Erythroblast (primary cell): ENCODE measurements around the gene PRDM12.

Experiments
- GATA1 ChIP-seq: IDR thresholded peaks from 2 replicates; pipeline ENCODE4 v1.6.1; 2011; ENCODE audit warnings: low read depth, mild to moderate bottlenecking, control low read depth, low read length, moderate library complexity
- POLR2A ChIP-seq: IDR thresholded peaks from 2 replicates; pipeline ENCODE4 v1.6.1; 2011; ENCODE audit warnings: mild to moderate bottlenecking, low read length

DNA sequence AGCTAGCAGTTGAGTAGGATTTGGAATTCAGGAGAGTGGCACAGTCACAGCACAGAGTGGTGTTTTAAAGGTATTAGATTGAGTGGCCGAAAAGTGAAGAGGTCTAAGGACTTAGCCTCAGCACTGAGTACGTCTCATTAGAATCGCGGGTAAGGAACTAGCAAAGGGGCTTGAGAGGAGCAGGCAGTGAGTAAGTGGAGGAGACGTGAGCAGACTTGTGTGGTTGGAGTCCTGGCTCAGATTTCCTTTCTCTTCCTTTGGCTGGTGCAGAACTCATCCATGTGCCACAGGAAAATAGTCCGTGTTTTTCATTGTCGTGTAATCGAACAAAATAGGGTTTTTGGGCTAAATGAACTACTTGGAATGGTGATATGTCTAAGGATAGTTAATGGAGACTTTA, 32.6 kb downstream of the PRDM12 start:
- TF ChIP-seq POLR2A (no peak), GATA1 (no peak)
